GM10248 (cell line): ENCODE data around the gene TRIM65.

Experiments used
- CTCF ChIA-PET: fragments of 300-600 bp; sonication (Branson Sonifier 250); formaldehyde crosslinking; extraction: SDS; loops from one replicate; lab custom pipeline; 2021; ENCODE audit warnings: antibody characterized with exemption; lab: Yijun Ruan, JAX
- POLR2A ChIA-PET: fragments of 350-650 bp; sonication (Branson Sonifier 250); formaldehyde crosslinking; extraction: SDS; loops from one replicate; lab custom pipeline; 2020; ENCODE audit warnings: antibody characterized with exemption; lab: Yijun Ruan, JAX
- DNase-seq: peaks from one replicate; pipeline ENCODE4 v3.0.0; 2012; ENCODE audit errors: extremely low spot score
- TF ChIP-seq, protein P1 (sequence below): IDR thresholded peaks from 2 replicates; pipeline ENCODE4 v1.5.1; 2012; ENCODE audit warnings: mild to moderate bottlenecking, low read depth; ENCODE audit errors: extremely low read depth, missing control alignments, control extremely low read depth

The TRIM65 gene

DNA sequence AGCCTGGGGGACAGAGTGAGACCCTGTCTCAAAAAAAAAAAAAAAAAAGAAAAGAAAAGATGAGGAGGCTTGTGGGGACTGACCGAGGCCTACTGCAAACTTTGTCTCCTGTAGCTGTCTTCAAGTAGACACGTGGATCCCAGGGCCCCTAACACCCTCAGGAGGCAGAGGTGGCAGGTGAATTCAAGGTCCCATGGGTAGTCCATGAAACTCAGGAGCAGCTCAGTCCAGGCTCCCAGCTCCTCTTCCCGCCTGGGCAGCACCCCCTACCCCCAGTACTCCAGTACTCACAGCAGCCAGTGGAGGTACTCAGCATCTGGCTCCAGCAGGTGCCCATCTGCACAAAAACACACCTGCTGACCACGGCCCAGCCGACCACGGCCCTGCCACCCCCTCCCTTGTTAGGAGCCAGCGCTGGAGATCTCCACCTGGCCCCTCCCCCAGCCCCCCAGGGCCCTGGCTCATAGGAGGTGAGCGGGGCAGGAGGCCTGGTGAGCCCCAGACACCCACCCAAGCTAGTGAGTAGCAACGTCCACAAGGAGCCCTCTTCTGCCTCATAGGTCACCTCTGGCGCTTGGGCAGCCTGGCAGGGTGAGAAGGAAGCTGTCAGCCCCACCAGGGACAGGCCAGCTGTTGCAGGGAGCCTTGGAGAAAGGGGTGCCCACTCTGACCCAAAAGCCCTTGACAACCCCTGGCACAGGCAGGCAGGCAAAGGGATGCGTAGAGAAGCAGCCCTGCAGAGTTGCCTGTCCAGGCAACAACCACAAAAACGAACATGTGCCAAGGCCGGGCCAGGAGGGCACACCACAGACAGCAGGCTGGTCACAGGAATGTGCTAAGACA lies 4.2 kb upstream of the TRIM65 start:
- CTCF ChIA-PET: interaction anchor here (1.2 kb wide), 1 partner anchor 113 kb away, joined by 4 read pairs; no protein-coding TSS in a partner anchor
- no peak for DNase-seq
- POLR2A ChIA-PET: no interaction called here
- TF ChIP-seq, protein P1, sequence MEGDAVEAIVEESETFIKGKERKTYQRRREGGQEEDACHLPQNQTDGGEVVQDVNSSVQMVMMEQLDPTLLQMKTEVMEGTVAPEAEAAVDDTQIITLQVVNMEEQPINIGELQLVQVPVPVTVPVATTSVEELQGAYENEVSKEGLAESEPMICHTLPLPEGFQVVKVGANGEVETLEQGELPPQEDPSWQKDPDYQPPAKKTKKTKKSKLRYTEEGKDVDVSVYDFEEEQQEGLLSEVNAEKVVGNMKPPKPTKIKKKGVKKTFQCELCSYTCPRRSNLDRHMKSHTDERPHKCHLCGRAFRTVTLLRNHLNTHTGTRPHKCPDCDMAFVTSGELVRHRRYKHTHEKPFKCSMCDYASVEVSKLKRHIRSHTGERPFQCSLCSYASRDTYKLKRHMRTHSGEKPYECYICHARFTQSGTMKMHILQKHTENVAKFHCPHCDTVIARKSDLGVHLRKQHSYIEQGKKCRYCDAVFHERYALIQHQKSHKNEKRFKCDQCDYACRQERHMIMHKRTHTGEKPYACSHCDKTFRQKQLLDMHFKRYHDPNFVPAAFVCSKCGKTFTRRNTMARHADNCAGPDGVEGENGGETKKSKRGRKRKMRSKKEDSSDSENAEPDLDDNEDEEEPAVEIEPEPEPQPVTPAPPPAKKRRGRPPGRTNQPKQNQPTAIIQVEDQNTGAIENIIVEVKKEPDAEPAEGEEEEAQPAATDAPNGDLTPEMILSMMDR: no peak

DNA sequence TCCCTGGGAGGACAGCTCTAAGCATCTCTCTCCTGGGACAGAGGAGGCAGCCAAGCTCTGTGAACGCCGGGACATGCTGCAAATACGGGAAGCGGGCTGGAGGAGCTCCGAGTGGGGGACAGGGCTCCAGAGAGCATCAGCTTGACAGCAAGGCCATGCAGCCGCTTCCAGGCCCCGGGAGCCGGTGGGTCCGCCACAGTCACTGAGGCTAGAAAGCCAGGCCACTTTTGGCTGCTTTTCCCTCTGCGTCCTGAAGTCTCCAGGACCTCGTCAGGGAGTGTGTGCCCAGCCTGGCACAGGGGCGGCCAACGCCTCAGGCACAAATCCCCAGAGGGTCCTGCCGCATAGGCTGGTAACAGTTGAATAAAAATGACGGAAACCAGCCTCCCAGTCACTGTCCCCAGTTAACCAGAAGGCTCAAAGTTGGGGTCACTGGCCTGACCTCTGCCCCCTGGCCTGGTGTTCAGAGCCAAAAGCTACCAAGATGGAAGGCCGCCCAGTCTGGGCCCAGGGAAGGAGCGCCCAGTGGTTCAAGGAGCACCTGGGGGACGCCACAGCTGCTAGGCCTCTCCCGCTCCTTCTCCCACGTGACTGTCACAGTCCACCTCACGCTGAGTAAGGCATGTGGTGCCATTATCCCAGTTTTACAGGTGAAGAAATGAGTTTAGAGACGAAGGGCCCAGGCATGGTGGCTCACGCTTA lies 3.2 kb upstream of the TRIM65 start:
- CTCF ChIA-PET: interaction anchor here (0.7 to 1.8 kb wide), 5 partner anchors 10 to 147 kb away, joined by 3 to 8 read pairs (median 4); no protein-coding TSS in a partner anchor
- POLR2A ChIA-PET: no interaction called here
- DNase-seq: no peak
- TF ChIP-seq, protein P1: no peak

DNA sequence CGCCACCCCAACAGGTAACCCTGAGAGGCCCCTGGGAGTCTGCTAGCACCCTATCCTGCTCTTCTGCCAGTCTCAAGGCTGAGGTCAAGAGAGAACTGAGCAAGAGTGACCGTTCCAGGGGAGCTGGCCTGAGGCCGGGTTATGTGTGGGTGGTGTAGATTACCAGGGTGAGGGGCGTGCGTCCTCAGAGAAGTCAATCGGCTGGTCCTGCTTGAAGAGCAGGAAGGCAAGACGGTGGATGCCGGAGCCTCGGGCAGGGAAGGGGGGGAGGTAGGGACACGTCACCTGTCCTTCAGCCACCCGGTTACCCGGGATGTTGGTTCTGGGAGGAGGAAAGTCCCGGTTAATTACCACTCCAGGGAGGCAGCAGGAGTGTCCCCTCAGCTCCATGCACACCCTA lies 2.6 kb upstream of the TRIM65 start:
- POLR2A ChIA-PET: interaction anchor here (1.1 kb wide), 1 partner anchor 772 kb away, joined by 3 read pairs; no protein-coding TSS in a partner anchor
- TF ChIP-seq, protein P1: no peak
- CTCF ChIA-PET: interaction anchor here (0.7 to 1.8 kb wide), 4 partner anchors 11 to 146 kb away, joined by 3 to 8 read pairs (median 5); no protein-coding TSS in a partner anchor
- DNase-seq: no peak

DNA sequence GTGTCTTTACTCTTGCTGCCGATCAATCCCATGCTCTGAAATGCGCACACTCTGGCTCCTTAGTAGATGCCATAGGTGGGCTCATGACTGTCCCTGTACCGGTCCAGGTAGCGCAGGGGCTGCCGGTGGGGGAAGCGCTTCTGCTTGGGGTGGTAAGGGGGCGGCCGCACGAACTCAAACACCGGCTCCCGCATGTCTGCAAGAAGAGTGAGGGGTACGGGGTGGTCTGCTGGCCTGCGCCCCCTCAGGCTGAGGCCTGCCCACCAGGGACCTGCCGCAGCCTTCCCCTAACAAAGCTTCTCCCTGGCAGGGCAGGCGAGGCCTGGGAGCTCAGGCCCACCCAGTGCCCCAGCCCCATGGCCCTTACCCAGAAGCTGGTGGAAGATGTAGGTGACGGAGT lies 2.0 kb upstream of the TRIM65 start:
- ChIA-PET POLR2A (interaction anchor here (1.1 kb wide), 1 partner anchor 773 kb away, joined by 3 read pairs; no protein-coding TSS in a partner anchor), CTCF (interaction anchor here (0.7 to 4.5 kb wide), 7 partner anchors 11 to 146 kb away, joined by 3 to 15 read pairs (median 5); partner anchors contain the start of gene WBP2)
- DNase-seq: no peak
- TF ChIP-seq, protein P1: no peak

DNA sequence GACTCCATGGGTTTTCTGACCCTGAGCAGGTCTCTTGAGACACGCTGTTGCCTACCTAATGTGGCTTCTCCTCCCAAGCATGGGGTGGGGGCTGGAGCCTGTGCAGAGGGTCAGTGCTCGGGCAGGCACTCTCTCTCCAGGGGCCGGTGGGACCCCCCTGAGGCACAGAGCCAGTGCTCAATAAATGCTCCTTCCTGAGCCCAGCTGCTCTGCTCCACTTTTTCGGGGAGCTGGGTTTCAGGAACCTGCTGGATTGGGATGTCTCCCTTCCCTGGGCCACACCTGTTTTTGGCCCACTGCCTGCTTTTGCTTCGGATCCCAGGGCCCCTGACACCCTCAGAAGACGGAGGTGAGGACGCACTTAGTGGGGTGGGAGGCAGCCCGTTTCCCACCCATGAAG lies 1.3 kb upstream of the TRIM65 start:
- TF ChIP-seq, protein P1: no peak
- no peak for DNase-seq
- ChIA-PET POLR2A (interaction anchor here (1.0 to 1.2 kb wide), 3 partner anchors 15 to 774 kb away, joined by 3 to 4 read pairs (median 4); partner anchors contain the start of gene WBP2), CTCF (interaction anchor here (0.8 to 4.5 kb wide), 7 partner anchors 19 to 133 kb away, joined by 3 to 15 read pairs (median 5); partner anchors contain the start of genes GALK1 and WBP2)
